Gastrocnemius medialis (tissue), 4 donors: ENCODE data around the gene ATP10A. TPM values are rescaled to one million over a fixed set of nuclear protein-coding genes. Genes with fewer than 3 reads are reported as not detected.
A peak's percentile ranks its signal among the peaks of the same experiment; 100 is the strongest.
"Not testable (repeated sequence)": the region's sequence is repeated elsewhere in the genome, so short reads cannot be mapped to it uniquely, and the experiment has no call there.

Experiments used
- ATAC-seq, 2 donors: fragments of 150-250 bp; one replicate each; pipeline ENCODE4 v1.9.1; 2016
- DNase-seq, 2 donors: peaks; one replicate each; pipeline ENCODE4 v3.0.0-alpha.2; 2019
- H3K27ac ChIP-seq, 4 donors: fragments of 200-600 bp; sonication (generic); 1 replicate in 1 of 4; 2 replicates in 3 of 4; pipeline ENCODE4 v1.5.1; 2016 to 2018; ENCODE audit warnings: mild to moderate bottlenecking in 2 of 4, moderate library complexity in 1 of 4
- H3K27me3 ChIP-seq, 3 donors: fragments of 200-600 bp; sonication (generic) in 2 of 3; 1 replicate in 1 of 3; 2 replicates in 2 of 3; pipeline versions ENCODE4 v1.5.1 to v1.6.0; 2016 to 2019; ENCODE audit warnings: mild to moderate bottlenecking in 1 of 3, moderate library complexity in 1 of 3
- H3K36me3 ChIP-seq, 2 donors: fragments of 200-600 bp; sonication (generic) in 1 of 2; one replicate each; pipeline ENCODE4 v1.5.1; 2017 to 2018
- H3K4me1 ChIP-seq, 2 donors: fragments of 200-600 bp; sonication (generic) in 1 of 2; one replicate each; pipeline ENCODE4 v1.5.1; 2016 to 2017; ENCODE audit warnings: mild to moderate bottlenecking in 2 of 2
- H3K4me3 ChIP-seq, 4 donors: fragments of 200-600 bp; sonication (generic) in 3 of 4; 1 replicate in 1 of 4; 2 replicates in 3 of 4; pipeline ENCODE4 v1.5.1; 2016 to 2019; ENCODE audit warnings: mild to moderate bottlenecking in 2 of 4
- H3K9me3 ChIP-seq, 3 donors: fragments of 200-600 bp; sonication (generic) in 2 of 3; 1 replicate in 1 of 3; 2 replicates in 2 of 3; pipeline ENCODE4 v1.5.1; 2016 to 2019
- POLR2A ChIP-seq, 2 donors: fragments of 450-650 bp; IDR thresholded peaks; one replicate each; pipeline ENCODE4 v1.6.1; 2017; ENCODE audit warnings: antibody characterized with exemption in 2 of 2, mild to moderate bottlenecking in 2 of 2, moderate library complexity in 2 of 2
- in situ Hi-C, 4 donors: fragments of 200-750 bp; cut with MboI; loops; one replicate each; pipeline versions ENCODE4 v1.15.0 to v1.8.0; 2017; ENCODE audit warnings: low sequenced_read_pairs in 4 of 4
- intact Hi-C: fragments of 100-400 bp; cut with DNase I; formaldehyde crosslinking; loops from one replicate; pipeline ENCODE4 v1.15.1; 2023; ENCODE audit warnings: low total_unique reads
- total RNA-seq, 4 donors: library from RNA; depleted of rRNA; stranded (reverse); fragments of >200 nt; gene quantifications; one replicate each; pipeline versions ENCODE4 v1.1.0 to v1.2.3, GENCODE V29; 2016
- TF ChIP-seq, protein P1 (sequence below), 5 experiments: fragments of 450-650 bp in 3 of 5; fragments of 200-600 bp in 2 of 5; sonication (generic) in 2 of 5; IDR thresholded peaks in 4 of 5; conservative IDR thresholded peaks in 1 of 5; 1 replicate in 4 of 5; 2 replicates in 1 of 5; pipeline ENCODE4 v1.5.1; 2016 to 2019; ENCODE audit warnings: antibody characterized with exemption in 5 of 5, mild to moderate bottlenecking in 3 of 5, moderate library complexity in 3 of 5

ATP10A gene
- total RNA-seq, 4 donors from 2014 or later: 0.36 to 0.56 (median 0.47) TPM

DNA sequence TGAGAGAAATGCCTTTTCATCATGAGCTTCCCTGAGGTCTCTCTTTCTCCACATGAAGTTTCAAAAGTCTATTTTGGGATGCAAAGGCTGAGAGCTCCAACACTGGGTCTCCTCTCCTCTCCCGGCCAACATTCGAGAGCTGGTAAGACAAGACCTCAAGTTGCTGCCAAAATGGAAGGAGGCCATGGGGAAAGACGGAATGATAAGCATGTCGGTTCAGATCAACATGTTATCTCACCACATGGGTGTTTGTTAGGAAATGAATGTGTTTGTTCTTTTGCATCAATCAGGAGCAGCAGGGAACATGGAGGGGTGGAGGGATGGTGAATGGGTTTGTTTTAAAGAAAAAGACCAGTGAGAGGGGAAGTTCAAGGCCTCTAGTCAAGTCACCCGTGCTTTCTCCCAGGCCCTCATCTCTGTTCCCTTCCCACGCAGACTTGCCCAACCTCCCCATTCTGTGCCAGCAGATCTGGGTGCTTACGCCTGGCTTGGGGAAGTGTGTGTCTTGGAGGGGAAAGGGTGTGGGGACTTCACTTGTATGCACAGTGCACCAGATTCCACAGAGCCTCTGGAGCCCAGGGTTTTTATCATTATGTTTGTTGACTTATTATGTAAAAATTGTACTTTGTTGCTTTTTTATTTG is 23.5 kb upstream of the ATP10A start:
- H3K4me1 ChIP-seq: peaks cover 20 to 23% of the 10 kb centered on the region in 2 donors
- TF ChIP-seq, protein P1, sequence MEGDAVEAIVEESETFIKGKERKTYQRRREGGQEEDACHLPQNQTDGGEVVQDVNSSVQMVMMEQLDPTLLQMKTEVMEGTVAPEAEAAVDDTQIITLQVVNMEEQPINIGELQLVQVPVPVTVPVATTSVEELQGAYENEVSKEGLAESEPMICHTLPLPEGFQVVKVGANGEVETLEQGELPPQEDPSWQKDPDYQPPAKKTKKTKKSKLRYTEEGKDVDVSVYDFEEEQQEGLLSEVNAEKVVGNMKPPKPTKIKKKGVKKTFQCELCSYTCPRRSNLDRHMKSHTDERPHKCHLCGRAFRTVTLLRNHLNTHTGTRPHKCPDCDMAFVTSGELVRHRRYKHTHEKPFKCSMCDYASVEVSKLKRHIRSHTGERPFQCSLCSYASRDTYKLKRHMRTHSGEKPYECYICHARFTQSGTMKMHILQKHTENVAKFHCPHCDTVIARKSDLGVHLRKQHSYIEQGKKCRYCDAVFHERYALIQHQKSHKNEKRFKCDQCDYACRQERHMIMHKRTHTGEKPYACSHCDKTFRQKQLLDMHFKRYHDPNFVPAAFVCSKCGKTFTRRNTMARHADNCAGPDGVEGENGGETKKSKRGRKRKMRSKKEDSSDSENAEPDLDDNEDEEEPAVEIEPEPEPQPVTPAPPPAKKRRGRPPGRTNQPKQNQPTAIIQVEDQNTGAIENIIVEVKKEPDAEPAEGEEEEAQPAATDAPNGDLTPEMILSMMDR (IDR thresholded peaks at IDR 0.05 in 4 of 5, conservative IDR thresholded peaks at IDR 0.05 in 1 of 5): no peak
- no peak for TF ChIP-seq POLR2A (IDR thresholded peaks at IDR 0.05)
- H3K9me3 ChIP-seq: no peaks in the 10 kb centered on the region
- H3K27me3 ChIP-seq: no peaks in the 10 kb centered on the region
- ATAC-seq (peak; percentile 55 to 72), DNase-seq (peak in 1 of 2 donors; percentile 23)
- in situ Hi-C loops (no loop called here), intact Hi-C loops (no loop called here)
- peak overlapping the region in 1 of 4 donors; percentile 41 for H3K27ac ChIP-seq
- H3K4me3 ChIP-seq: no peak overlapping the region
- H3K36me3 ChIP-seq: no peaks in the 10 kb centered on the region

DNA sequence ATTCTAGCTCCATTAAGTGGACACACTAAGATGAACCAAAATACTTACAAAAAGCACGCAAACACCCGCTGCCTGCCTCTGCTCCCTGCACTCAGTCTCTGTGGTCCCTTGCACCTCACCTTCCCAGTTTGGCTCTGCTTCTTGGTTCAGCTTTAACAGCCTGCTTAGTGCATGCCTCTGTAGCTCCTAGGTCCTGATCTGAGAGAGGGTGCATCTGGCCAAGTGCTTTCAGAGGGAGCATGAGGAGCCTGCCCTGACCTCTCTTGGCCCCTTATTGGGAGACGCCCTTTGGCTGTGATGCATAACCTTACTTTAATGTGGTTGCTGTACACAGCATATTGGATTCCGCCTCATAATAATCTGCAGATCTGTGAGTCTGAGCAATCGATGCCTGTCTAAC is 21.2 kb upstream of the ATP10A start:
- TF ChIP-seq, protein P1 (IDR thresholded peaks at IDR 0.05 in 4 of 5, conservative IDR thresholded peaks at IDR 0.05 in 1 of 5): no peak
- TF ChIP-seq POLR2A (IDR thresholded peaks at IDR 0.05): no peak
- Histone ChIP-seq H3K36me3 (no peaks in the 10 kb centered on the region), H3K9me3 (no peaks in the 10 kb centered on the region), H3K27me3 (no peaks in the 10 kb centered on the region), H3K4me1 (peaks cover 9 to 15% of the 10 kb centered on the region in 2 donors), H3K4me3 (no peak overlapping the region), H3K27ac (no peak overlapping the region)
- no peak for ATAC-seq
- DNase-seq: no peak
- intact Hi-C loops (no loop called here), in situ Hi-C loops (no loop called here)

DNA sequence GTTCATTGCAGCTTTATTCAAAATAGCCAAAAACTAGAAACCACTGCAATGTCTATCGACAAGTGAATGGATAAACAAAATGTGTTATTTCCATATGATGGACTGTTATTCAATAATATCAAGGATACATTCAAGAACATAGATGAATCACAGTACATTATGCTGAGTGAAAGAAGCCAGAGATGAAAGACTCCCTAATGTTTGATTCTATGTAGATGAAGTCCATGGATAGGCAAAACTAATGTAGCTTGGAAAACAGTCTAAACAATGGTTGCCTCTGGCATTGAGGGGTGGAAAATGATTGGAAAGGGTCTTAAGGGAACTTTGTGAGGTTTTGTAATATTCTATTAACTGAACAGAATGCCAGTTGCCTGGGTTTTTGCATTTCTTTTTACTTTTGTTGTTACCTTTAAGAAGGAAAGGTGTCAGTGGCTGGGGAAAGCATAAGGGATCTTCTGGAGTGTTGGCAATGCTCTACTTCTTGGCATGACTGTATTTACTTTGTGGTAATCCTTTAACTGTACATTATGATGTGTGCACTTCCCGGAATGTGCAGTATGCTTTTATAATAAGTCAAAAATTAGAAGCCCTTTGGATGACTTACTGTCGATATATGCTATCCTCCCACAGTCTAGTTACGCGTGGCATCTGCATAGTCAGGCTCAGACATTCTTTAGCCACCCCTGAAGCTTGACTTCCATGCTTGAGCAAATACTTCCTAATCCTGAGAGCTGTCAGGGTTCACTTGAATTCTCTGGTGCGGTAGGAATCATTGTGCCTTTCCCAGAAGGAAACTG is 20.5 kb upstream of the ATP10A start:
- in situ Hi-C loops (no loop called here), intact Hi-C loops (no loop called here)
- TF ChIP-seq, protein P1 (IDR thresholded peaks at IDR 0.05 in 4 of 5, conservative IDR thresholded peaks at IDR 0.05 in 1 of 5): no peak
- no peak for TF ChIP-seq POLR2A (IDR thresholded peaks at IDR 0.05)
- no peaks in the 10 kb centered on the region for H3K27me3 ChIP-seq
- no peak for DNase-seq
- H3K36me3 ChIP-seq: no peaks in the 10 kb centered on the region
- H3K4me1 ChIP-seq: peaks cover 9 to 15% of the 10 kb centered on the region in 2 donors
- ATAC-seq: no peak
- H3K9me3 ChIP-seq: no peaks in the 10 kb centered on the region
- H3K27ac ChIP-seq: no peak overlapping the region
- no peak overlapping the region for H3K4me3 ChIP-seq

GRCh38 chr15:25882466-25882865 is 19.3 kb upstream of the ATP10A start:
- TF ChIP-seq, protein P1 (IDR thresholded peaks at IDR 0.05 in 4 of 5, conservative IDR thresholded peaks at IDR 0.05 in 1 of 5): no peak
- in situ Hi-C loops: no loop called here
- intact Hi-C loops: no loop called here
- H3K4me1 ChIP-seq: peaks cover 9 to 15% of the 10 kb centered on the region in 2 donors
- H3K36me3 ChIP-seq: no peaks in the 10 kb centered on the region
- no peaks in the 10 kb centered on the region for H3K27me3 ChIP-seq
- H3K27ac ChIP-seq: no peak overlapping the region
- ATAC-seq (no peak), DNase-seq (no peak)
- H3K4me3 ChIP-seq: no peak overlapping the region
- H3K9me3 ChIP-seq: no peaks in the 10 kb centered on the region

- H3K9me3 ChIP-seq, H3K4me1 ChIP-seq, H3K4me3 ChIP-seq, ATAC-seq, in situ Hi-C loops, H3K27me3 ChIP-seq, intact Hi-C loops, H3K36me3 ChIP-seq, H3K27ac ChIP-seq, DNase-seq: not testable (repeated sequence)
These were observed 17.8 kb upstream of the ATP10A start for GRCh38 chr15:25880877-25881276.
